Mucosa of descending colon (tissue), 3 donors: ENCODE measurements around the gene AMZ1. TPM values are rescaled to one million over a fixed set of nuclear protein-coding genes. Genes with fewer than 3 reads are reported as not detected.

Experiments used
- ATAC-seq: fragments of 200-7000 bp; cut with Tn5 transposase; one replicate; pipeline ENCODE4 v1.9.1; 2020; ENCODE audit warnings: mild to moderate bottlenecking, moderate library complexity
- DNase-seq, 3 donors: peaks; one replicate each; pipeline ENCODE4 v3.0.0-alpha.2; 2020
- H3K36me3 ChIP-seq: fragments of 200-600 bp; one replicate; pipeline ENCODE4 v1.8.0; 2021; ENCODE audit warnings: low read depth, mild to moderate bottlenecking
- H3K4me1 ChIP-seq: fragments of 200-600 bp; one replicate; pipeline ENCODE4 v1.8.0; 2021; ENCODE audit warnings: low read depth, mild to moderate bottlenecking
- H3K4me3 ChIP-seq: fragments of 200-600 bp; one replicate; pipeline ENCODE4 v1.8.0; 2021; ENCODE audit warnings: mild to moderate bottlenecking
- H3K9me3 ChIP-seq: fragments of 200-600 bp; one replicate; pipeline ENCODE4 v1.8.0; 2021; ENCODE audit warnings: mild to moderate bottlenecking
- intact Hi-C, 2 donors: fragments of 100-400 bp; cut with DNase I in 1 of 2; cut with micrococcal nuclease in 1 of 2; formaldehyde crosslinking; loops; one replicate each; pipeline versions ENCODE4 v1.11.0 to v1.11.1; 2022; cut with DNase I, micrococcal nuclease
- total RNA-seq, 3 donors: library from RNA; stranded (reverse); fragmentation: NEBNext Ultra II Directional in 2 of 3; extraction: Animal tissue kit (Norgen Biotek cat#: 25700) in 2 of 3; gene quantifications; one replicate each; pipeline versions ENCODE4 v1.2.1 to v1.2.4, GENCODE V29; 2021 to 2023
- TF ChIP-seq, protein P1 (sequence below): fragments of 200-600 bp; IDR thresholded peaks from one replicate; pipeline ENCODE4 v1.8.0; 2022; ENCODE audit warnings: antibody characterized with exemption, mild to moderate bottlenecking
- donor health status: DM: no; HTN: no; CAD: no; lungs with moderate emphysema.
- donor health status: DM: no; HTN: no; CAD: no.
- donor health status: DM: no; HTN: yes; CAD: no.

The AMZ1 gene
- total RNA-seq, 3 donors from 2014 or later: 0.61 to 1.3 TPM; not detected in 1

DNA sequence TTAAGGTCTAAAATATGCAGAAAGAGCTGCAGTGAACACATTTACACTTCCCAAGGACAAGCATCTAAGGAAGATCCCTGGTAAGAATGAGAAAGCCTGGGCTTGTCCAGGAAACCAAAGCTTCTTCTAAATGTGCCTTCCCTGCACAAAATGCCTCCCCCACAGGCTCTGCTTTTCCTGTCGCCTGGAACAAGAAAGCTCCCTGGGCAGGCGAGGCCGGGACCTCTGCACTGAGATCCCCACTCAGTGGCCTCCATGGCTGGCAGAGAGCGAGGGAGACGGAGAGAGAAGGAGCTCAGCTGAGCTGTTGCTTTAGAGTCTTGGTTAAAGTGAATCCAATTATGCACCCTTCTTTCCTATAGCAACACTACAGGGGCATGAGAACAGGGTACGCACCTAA lies 75.6 kb downstream of the AMZ1 start:
- Histone ChIP-seq H3K4me3 (no peak overlapping the region), H3K4me1 (peaks cover 12% of the 10 kb centered on the region), H3K9me3 (no peaks in the 10 kb centered on the region), H3K36me3 (no peaks in the 10 kb centered on the region)
- DNase-seq (no peak), ATAC-seq (no peak)
- TF ChIP-seq, protein P1, sequence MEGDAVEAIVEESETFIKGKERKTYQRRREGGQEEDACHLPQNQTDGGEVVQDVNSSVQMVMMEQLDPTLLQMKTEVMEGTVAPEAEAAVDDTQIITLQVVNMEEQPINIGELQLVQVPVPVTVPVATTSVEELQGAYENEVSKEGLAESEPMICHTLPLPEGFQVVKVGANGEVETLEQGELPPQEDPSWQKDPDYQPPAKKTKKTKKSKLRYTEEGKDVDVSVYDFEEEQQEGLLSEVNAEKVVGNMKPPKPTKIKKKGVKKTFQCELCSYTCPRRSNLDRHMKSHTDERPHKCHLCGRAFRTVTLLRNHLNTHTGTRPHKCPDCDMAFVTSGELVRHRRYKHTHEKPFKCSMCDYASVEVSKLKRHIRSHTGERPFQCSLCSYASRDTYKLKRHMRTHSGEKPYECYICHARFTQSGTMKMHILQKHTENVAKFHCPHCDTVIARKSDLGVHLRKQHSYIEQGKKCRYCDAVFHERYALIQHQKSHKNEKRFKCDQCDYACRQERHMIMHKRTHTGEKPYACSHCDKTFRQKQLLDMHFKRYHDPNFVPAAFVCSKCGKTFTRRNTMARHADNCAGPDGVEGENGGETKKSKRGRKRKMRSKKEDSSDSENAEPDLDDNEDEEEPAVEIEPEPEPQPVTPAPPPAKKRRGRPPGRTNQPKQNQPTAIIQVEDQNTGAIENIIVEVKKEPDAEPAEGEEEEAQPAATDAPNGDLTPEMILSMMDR: no peak
- intact Hi-C loops: no loop called here

DNA sequence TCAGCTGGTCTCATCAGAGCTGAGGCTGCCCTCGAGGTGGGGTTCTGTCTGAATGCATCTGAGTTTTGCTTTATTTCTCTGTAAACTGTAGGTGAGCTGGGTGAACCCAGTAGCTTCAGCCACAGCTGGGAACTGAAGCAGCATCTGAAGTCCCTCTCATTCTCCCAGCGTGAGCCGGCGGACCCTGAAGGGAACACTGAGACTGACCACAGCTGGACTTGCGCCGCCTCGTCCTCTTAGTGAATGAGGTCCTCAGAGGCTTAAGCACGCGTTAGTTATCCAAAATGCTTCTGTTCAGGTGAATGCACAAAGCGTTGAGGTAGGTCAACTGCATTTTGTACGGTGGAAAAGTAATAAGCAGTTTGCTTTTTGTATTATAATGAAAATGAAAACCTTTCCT lies 76.6 kb downstream of the AMZ1 start:
- TF ChIP-seq, protein P1: no peak
- Histone ChIP-seq H3K4me1 (peaks cover 8% of the 10 kb centered on the region), H3K9me3 (no peaks in the 10 kb centered on the region), H3K36me3 (no peaks in the 10 kb centered on the region), H3K4me3 (no peak overlapping the region)
- DNase-seq (no peak), ATAC-seq (no peak)
- intact Hi-C loops: no loop called here

Other genes starting within 250 kb of the AMZ1 start
- not detected for gene GRIFIN, start 211.8 kb upstream of the AMZ1 start, total RNA-seq
- gene LFNG, start 168.4 kb upstream of the AMZ1 start, total RNA-seq: 10 to 100 TPM; 31.7 to 95.0 (median 71.7) TPM
- 10 to 100 TPM; 20.7 to 27.9 (median 22.1) TPM for gene BRAT1, start 132.7 kb upstream of the AMZ1 start, total RNA-seq
- gene IQCE, start 129.2 kb upstream of the AMZ1 start, total RNA-seq: 10 to 100 TPM; 27.9 to 41.2 (median 35.9) TPM
- gene TTYH3, start 56.2 kb upstream of the AMZ1 start, total RNA-seq: 10 to 100 TPM; 23.4 to 63.7 (median 32.1) TPM
- gene GNA12, start 156.1 kb downstream of the AMZ1 start, total RNA-seq: 10 to 100 TPM; 21.7 to 57.7 (median 25.7) TPM